NB4 (cell line): ENCODE results near the gene CDH13.

Source experiments
- POLR2A ChIP-seq: IDR thresholded peaks from 2 replicates; pipeline ENCODE4 v1.6.1; 2011; ENCODE audit warnings: mild to moderate bottlenecking; ENCODE audit not compliant: insufficient read length; ENCODE audit errors: extremely low read depth
- TF ChIP-seq, protein P1 (sequence below): IDR thresholded peaks from one replicate; pipeline ENCODE4 v1.5.1; 2012; ENCODE audit warnings: low read depth, low read length

DNA sequence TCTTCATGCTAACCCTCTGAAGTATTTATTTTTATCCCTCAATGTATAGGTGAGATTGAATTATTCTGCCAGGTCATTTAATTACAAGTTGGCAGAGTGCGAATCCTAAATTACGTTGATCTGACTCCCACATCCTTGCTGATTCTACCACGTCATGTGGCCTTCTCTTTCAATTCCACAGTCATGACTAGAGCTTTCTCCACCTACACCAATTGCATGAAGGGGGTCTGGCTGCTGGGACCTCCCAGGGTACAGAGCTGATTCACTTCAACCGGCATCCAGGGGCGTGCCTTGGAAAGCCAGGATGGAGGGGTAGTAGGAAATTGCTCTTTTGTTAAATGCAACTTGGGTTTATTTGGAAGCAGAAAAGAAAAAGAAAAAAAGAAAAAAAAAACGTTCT lies 41.1 kb upstream of the CDH13 start:
- TF ChIP-seq, protein P1, sequence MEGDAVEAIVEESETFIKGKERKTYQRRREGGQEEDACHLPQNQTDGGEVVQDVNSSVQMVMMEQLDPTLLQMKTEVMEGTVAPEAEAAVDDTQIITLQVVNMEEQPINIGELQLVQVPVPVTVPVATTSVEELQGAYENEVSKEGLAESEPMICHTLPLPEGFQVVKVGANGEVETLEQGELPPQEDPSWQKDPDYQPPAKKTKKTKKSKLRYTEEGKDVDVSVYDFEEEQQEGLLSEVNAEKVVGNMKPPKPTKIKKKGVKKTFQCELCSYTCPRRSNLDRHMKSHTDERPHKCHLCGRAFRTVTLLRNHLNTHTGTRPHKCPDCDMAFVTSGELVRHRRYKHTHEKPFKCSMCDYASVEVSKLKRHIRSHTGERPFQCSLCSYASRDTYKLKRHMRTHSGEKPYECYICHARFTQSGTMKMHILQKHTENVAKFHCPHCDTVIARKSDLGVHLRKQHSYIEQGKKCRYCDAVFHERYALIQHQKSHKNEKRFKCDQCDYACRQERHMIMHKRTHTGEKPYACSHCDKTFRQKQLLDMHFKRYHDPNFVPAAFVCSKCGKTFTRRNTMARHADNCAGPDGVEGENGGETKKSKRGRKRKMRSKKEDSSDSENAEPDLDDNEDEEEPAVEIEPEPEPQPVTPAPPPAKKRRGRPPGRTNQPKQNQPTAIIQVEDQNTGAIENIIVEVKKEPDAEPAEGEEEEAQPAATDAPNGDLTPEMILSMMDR: no peak
- TF ChIP-seq POLR2A: no peak
